Tibial nerve (tissue), 3 donors: ENCODE results near the gene SCT.

Source experiments
- CTCF ChIP-seq, 5 experiments: fragments of 200-600 bp in 3 of 5; fragments of 450-650 bp in 2 of 5; sonication (generic) in 3 of 5; IDR thresholded peaks; one replicate each; pipeline ENCODE4 v1.5.1; 2016 to 2019; ENCODE audit warnings: antibody characterized with exemption in 5 of 5, mild to moderate bottlenecking in 3 of 5, moderate library complexity in 2 of 5
- POLR2A ChIP-seq, 2 donors: fragments of 450-650 bp; IDR thresholded peaks; one replicate each; pipeline ENCODE4 v1.6.1; 2017; ENCODE audit warnings: antibody characterized with exemption in 2 of 2, mild to moderate bottlenecking in 2 of 2, moderate library complexity in 2 of 2

DNA sequence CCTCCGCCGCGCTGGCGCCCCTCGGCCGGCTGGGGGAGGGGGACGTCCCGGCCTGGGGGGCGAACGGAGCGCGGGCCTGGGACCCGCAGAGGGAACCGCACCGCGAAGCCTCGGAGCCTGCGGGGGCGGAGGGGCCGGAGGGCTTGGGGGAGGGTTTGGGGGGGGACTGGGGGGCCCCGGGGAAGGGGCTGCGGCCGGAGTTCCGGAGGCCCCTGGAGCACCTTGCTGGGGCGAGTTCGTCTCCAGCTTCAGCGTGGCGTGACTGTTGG is 261 bp upstream of the SCT start:
- TF ChIP-seq CTCF (IDR thresholded peaks at IDR 0.05) = no peak
- no peak for TF ChIP-seq POLR2A (IDR thresholded peaks at IDR 0.05)
